ENCODE data around the gene TMEM9.

TMEM9 gene

GRCh38 chr1:201154389-201155165 is at the start of gene TMEM9:
Gene TMEM9 (minus strand): TSS chr1:201154474. CDS start chr1:201153923, 551 bp downstream.
- in situ Hi-C loops (cut with MboI; ENCODE audit: low sequenced_read_pairs) = no loop called here

- in situ Hi-C loops (cut with MboI; ENCODE audit: low sequenced_read_pairs) = no loop called here
Measured at GRCh38 chr1:201198598-201198997, 44.3 kb upstream of the TMEM9 start.

- in situ Hi-C loops (cut with MboI; ENCODE audit: low sequenced_read_pairs) = no loop called here
Measured at GRCh38 chr1:201194046-201194445, 39.8 kb upstream of the TMEM9 start.

- in situ Hi-C loops (cut with MboI; ENCODE audit: low sequenced_read_pairs) = no loop called here
Measured at GRCh38 chr1:201192261-201192788, 38.1 kb upstream of the TMEM9 start.

GRCh38 chr1:201191653-201192260 is 37.5 kb upstream of the TMEM9 start:
- in situ Hi-C loops (cut with MboI; ENCODE audit: low sequenced_read_pairs) = no loop called here

GRCh38 chr1:201190624-201191051 is 36.4 kb upstream of the TMEM9 start, which contains the start of gene IGFN1:
Gene IGFN1 (plus strand): TSS chr1:201190824. CDS start chr1:201193294, 2,470 bp downstream.
- in situ Hi-C loops (cut with MboI; ENCODE audit: low sequenced_read_pairs) = no loop called here

- in situ Hi-C loops (cut with MboI; ENCODE audit: low sequenced_read_pairs) = no loop called here
Measured at GRCh38 chr1:201190005-201190404, 35.7 kb upstream of the TMEM9 start.

- in situ Hi-C loops (cut with MboI; ENCODE audit: low sequenced_read_pairs) = no loop called here
Measured at GRCh38 chr1:201189085-201189484, 34.8 kb upstream of the TMEM9 start.

- in situ Hi-C loops (cut with MboI; ENCODE audit: low sequenced_read_pairs) = no loop called here
Measured at GRCh38 chr1:201186192-201186591, 31.9 kb upstream of the TMEM9 start.

GRCh38 chr1:201185527-201186128 is 31.4 kb upstream of the TMEM9 start:
- in situ Hi-C loops (cut with MboI; ENCODE audit: low sequenced_read_pairs) = no loop called here

- in situ Hi-C loops (cut with MboI; ENCODE audit: low sequenced_read_pairs) = no loop called here
Measured at GRCh38 chr1:201185123-201185453, 30.8 kb upstream of the TMEM9 start.

- in situ Hi-C loops (cut with MboI; ENCODE audit: low sequenced_read_pairs) = no loop called here
Measured at GRCh38 chr1:201184307-201185122, 30.2 kb upstream of the TMEM9 start.

GRCh38 chr1:201183753-201184152 is 29.5 kb upstream of the TMEM9 start:
- in situ Hi-C loops (cut with MboI; ENCODE audit: low sequenced_read_pairs) = no loop called here

GRCh38 chr1:201183209-201183608 is 28.9 kb upstream of the TMEM9 start:
- in situ Hi-C loops (cut with MboI; ENCODE audit: low sequenced_read_pairs) = no loop called here

GRCh38 chr1:201181726-201182125 is 27.5 kb upstream of the TMEM9 start:
- in situ Hi-C loops (cut with MboI; ENCODE audit: low sequenced_read_pairs) = no loop called here

- in situ Hi-C loops (cut with MboI; ENCODE audit: low sequenced_read_pairs) = no loop called here
Measured at GRCh38 chr1:201181323-201181722, 27.0 kb upstream of the TMEM9 start.

- in situ Hi-C loops (cut with MboI; ENCODE audit: low sequenced_read_pairs) = no loop called here
Measured at GRCh38 chr1:201180901-201181300, 26.6 kb upstream of the TMEM9 start.

GRCh38 chr1:201180141-201180540 is 25.9 kb upstream of the TMEM9 start:
- in situ Hi-C loops (cut with MboI; ENCODE audit: low sequenced_read_pairs) = no loop called here

GRCh38 chr1:201178718-201179117 is 24.4 kb upstream of the TMEM9 start:
- in situ Hi-C loops (cut with MboI; ENCODE audit: low sequenced_read_pairs) = no loop called here

- in situ Hi-C loops (cut with MboI; ENCODE audit: low sequenced_read_pairs) = no loop called here
Measured at GRCh38 chr1:201176940-201177339, 22.7 kb upstream of the TMEM9 start.
